Heart right ventricle (tissue), 16 donors: Measurements from ENCODE around the gene RAB11FIP3. TPM values are rescaled to one million over a fixed set of nuclear protein-coding genes. Genes with fewer than 3 reads are reported as not detected.

Source experiments
- ATAC-seq, 8 donors: fragments of 200-7000 bp; cut with Tn5 transposase; one replicate each; pipeline ENCODE4 v1.9.1; 2020; ENCODE audit warnings: mild to moderate bottlenecking in 8 of 8, moderate library complexity in 8 of 8, moderate number of reproducible peaks in 1 of 8
- DNase-seq, 2 donors: peaks; one replicate each; pipeline ENCODE4 v3.0.0-alpha.2; 2020
- H3K27ac ChIP-seq, 10 donors: fragments of 200-600 bp; sonication (generic) in 2 of 10; one replicate each; pipeline versions ENCODE4 v1.5.0 to v1.8.0; 2020 to 2022; ENCODE audit warnings: mild to moderate bottlenecking in 3 of 10
- H3K27me3 ChIP-seq, 7 donors: fragments of 200-600 bp; one replicate each; pipeline ENCODE4 v1.8.0; 2021 to 2022; ENCODE audit warnings: mild to moderate bottlenecking in 2 of 7
- H3K36me3 ChIP-seq, 9 donors: fragments of 200-600 bp; sonication (generic) in 1 of 9; one replicate each; pipeline versions ENCODE4 v1.5.0 to v1.8.0; 2020 to 2022; ENCODE audit warnings: mild to moderate bottlenecking in 2 of 9
- H3K4me1 ChIP-seq, 9 donors: fragments of 200-600 bp; sonication (generic) in 1 of 9; one replicate each; pipeline versions ENCODE4 v1.5.0 to v1.8.0; 2020 to 2022; ENCODE audit warnings: mild to moderate bottlenecking in 4 of 9
- H3K4me3 ChIP-seq, 10 donors: fragments of 200-600 bp; sonication (generic) in 2 of 10; one replicate each; pipeline versions ENCODE4 v1.5.0 to v1.8.0; 2020 to 2022; ENCODE audit warnings: mild to moderate bottlenecking in 7 of 10, moderate library complexity in 2 of 10
- H3K9me3 ChIP-seq, 11 donors: fragments of 200-600 bp in 10 of 11; sonication (generic) in 2 of 11; one replicate each; pipeline versions ENCODE4 v1.5.0 to v1.8.0; 2013 to 2022; ENCODE audit warnings: mild to moderate bottlenecking in 2 of 11, control low read depth in 1 of 11, moderate library complexity in 1 of 11
- CTCF ChIP-seq, 9 donors: fragments of 200-600 bp; sonication (generic) in 2 of 9; IDR thresholded peaks; one replicate each; pipeline versions ENCODE4 v1.5.0 to v1.8.0; 2021 to 2022; ENCODE audit warnings: antibody characterized with exemption in 9 of 9, mild to moderate bottlenecking in 5 of 9, moderate library complexity in 1 of 9
- WGBS, 2 donors: extraction: QIAGEN DNeasy Blood & Tissue Kit; methylation state at CpG; one replicate each; pipeline ENCODE4 v1.1.7; 2013; ENCODE audit warnings: inconsistent platforms in 1 of 2; 5-methylcytosine and 5-hydroxymethylcytosine counted together
- intact Hi-C, 10 donors: fragments of 100-400 bp; cut with DNase I; formaldehyde crosslinking; loops; one replicate each; pipeline versions ENCODE4 v1.11.1 to v1.14.2; 2022
- polyA plus RNA-seq, 2 donors: library from polyadenylated mRNA; stranded (reverse); fragments of 200-250 nt; gene quantifications; one replicate each; pipeline ENCODE4 v1.2.3, GENCODE V29; 2013
- total RNA-seq, 10 donors: library from RNA; stranded (reverse); fragmentation: NEBNext Ultra II Directional in 3 of 10; extraction: Animal tissue kit (Norgen Biotek cat#: 25700) in 3 of 10; gene quantifications; one replicate each; pipeline versions ENCODE4 v1.2.1 to v1.2.4, GENCODE V29; 2021 to 2023
- donor health status: Arrhythmogenic right ventricular cardiomyopathy.
- donor health status: ischemic (EF 13 %, LVEDD 7.1; RV severe dilation, severe dysfunction).
- donor health status: healthy with polysubstance abuse.
- donor health status: DM: no; HTN: yes; CAD: no.
- donor health status: DM: no; HTN: no; CAD: no.
- donor health status: ischemic (EF 25% LVEDD 6.9; RV normal size, moderate dysfunction).
- donor health status: ischemic (EF 25% LVEDD 5.7; RV mildly dilated, moderate dysfunction).
- donor health status: healthy.
- donor health status: DM: yes; HTN: yes; CAD: no.
- donor health status: Ischemic cardiomyopathy.
- donor health status: ischemic (EF 35%, LVEDD 5.7; RV mildly dilated, moderate dysfunction).
- donor health status: nonischemic (EF 11% LVEDD 7.7; RV severe dilation, severe dysfunction).
- donor health status: DM: yes; HTN: yes; CAD: no.
- donor health status: PGD.
- donor health status: ischemic (EF 29% LVEDD 5.4; RV normal size, mild dysfunction).
- donor health status: nonischemic (EF 23%, LVEDD 6.1; RV moderate dilation, normal function).

RAB11FIP3 gene
- total and polyA plus RNA-seq, 12 donors, result 16.6 to 40.3 (median 29.1) TPM

GRCh38 chr16:566475-567372 lies 141.3 kb downstream of the RAB11FIP3 start, which contains the start of gene NHLRC4:
TSS of gene NHLRC4 (plus strand) at chr16:567005. CDS start at chr16:568048, 1,043 bp downstream.
- Histone ChIP-seq H3K9me3 (no peaks in the 10 kb centered on the region), H3K4me3 (peak within 1 kb of the TSS in 9 of 10 donors; percentile 19 to 54 (median 51)), H3K27me3 (peaks cover 0 to 22% (median 7%) of the 10 kb centered on the region in 7 donors), H3K4me1 (peaks cover 18 to 50% (median 42%) of the 10 kb centered on the region in 9 donors), H3K36me3 (peaks cover 0 to under 1% (median 0%) of the 10 kb centered on the region in 9 donors), H3K27ac (peak within 1 kb of the TSS in 9 of 10 donors; percentile 23 to 86 (median 75))
- intact Hi-C loops, result loop anchor here in 1 of 10 donors (5.0 kb wide), 1 partner anchor 39 kb away; the partner anchor contains the start of gene CAPN15
- WGBS, 2 donors, result 28 to 43% methylated on average over 26 of the region's 26 CpGs
- ATAC-seq (peak; percentile 8 to 83 (median 74)), DNase-seq (peak; percentile 78 to 87)
- TF ChIP-seq CTCF (IDR thresholded peaks at IDR 0.05), result no peak

DNA sequence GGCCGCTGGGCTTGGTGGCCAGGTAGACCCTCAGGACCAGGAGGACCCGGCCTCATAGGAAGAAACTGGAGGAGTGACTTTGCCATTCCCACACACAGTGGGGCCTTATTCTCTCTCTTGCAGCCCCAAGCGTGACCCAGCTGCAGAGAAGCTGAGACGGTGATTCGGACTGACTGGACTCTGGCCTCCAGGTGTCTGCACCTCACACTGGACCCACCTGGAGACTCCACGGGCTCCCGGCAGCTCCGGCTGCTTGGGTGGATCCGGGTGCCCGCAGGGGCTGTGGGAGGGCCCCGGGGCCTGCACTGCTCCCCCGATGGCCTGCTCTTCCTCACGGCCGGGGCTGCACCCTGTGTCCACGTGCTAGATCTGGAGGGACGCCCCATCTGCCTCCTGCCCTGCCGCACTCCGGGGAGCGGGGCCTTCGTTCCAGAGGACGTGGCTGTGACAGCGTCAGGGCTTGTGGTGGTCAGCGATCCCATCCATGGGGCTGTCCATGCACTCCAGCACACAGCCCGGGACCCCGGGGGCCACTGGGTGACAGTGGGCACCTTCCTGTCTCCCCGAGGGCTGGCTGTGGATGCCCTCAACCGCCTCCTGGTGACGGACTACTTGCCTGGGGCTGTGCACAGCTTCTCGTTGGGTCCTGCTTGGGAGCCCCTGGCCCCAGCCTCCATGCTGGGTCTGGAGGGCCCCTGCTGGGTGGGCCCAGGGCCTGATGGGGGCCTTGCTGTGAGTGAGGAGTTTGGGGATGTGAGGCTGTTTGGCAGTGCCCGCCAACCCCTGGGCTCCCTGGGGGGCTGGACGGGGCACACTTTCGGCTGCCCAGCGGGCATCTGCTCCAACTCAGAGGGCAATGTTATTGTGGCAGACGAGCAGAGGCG lies 142.2 kb downstream of the RAB11FIP3 start:
- Histone ChIP-seq H3K4me3 (peak overlapping the region in 9 of 10 donors; percentile 19 to 54 (median 51)), H3K4me1 (peaks cover 18 to 50% (median 42%) of the 10 kb centered on the region in 9 donors), H3K36me3 (peaks cover 0 to 8% (median 0%) of the 10 kb centered on the region in 9 donors), H3K27me3 (peaks cover 0 to 14% (median 0%) of the 10 kb centered on the region in 7 donors), H3K27ac (peak overlapping the region in 8 of 10 donors; percentile 62 to 86 (median 76)), H3K9me3 (no peaks in the 10 kb centered on the region)
- no peak for TF ChIP-seq CTCF (IDR thresholded peaks at IDR 0.05)
- WGBS, 2 donors, result 89 to 90% methylated on average over 35 of the region's 35 CpGs
- ATAC-seq (no peak), DNase-seq (no peak)
- intact Hi-C loops, result loop anchor here in 1 of 10 donors (2.0 to 5.0 kb wide), 2 partner anchors 21 to 40 kb away; partner anchors contain the start of gene CAPN15

GRCh38 chr16:568401-569258 lies 143.2 kb downstream of the RAB11FIP3 start:
- peaks cover 0 to 6% (median 0%) of the 10 kb centered on the region in 7 donors for H3K27me3 ChIP-seq
- ATAC-seq (no peak), DNase-seq (no peak)
- intact Hi-C loops, result loop anchor here in 1 of 10 donors (2.0 to 5.0 kb wide), 2 partner anchors 20 to 41 kb away; partner anchors contain the start of gene CAPN15
- H3K4me3 ChIP-seq, result peak overlapping the region in 8 of 10 donors; percentile 68 to 95 (median 88)
- peak overlapping the region in 8 of 10 donors; percentile 65 to 91 (median 85) for H3K27ac ChIP-seq
- H3K9me3 ChIP-seq, result no peaks in the 10 kb centered on the region
- peaks cover 0 to 10% (median 0%) of the 10 kb centered on the region in 9 donors for H3K36me3 ChIP-seq
- H3K4me1 ChIP-seq, result peaks cover 18 to 50% (median 42%) of the 10 kb centered on the region in 9 donors
- WGBS, 2 donors, result 73 to 81% methylated on average over 11 of the region's 11 CpGs
- TF ChIP-seq CTCF (IDR thresholded peaks at IDR 0.05), result no peak
